GM23248 (cell line): ENCODE results near the gene ADGRG4. TPM values are rescaled to one million over a fixed set of nuclear protein-coding genes. Genes with fewer than 3 reads are reported as not detected.

Source experiments
- DNase-seq: peaks from one replicate; pipeline ENCODE4 v3.0.0-alpha.2; 2015
- H2AFZ ChIP-seq: fragments of 200-600 bp; sonication (generic); 2 replicates; pipeline ENCODE4 v1.6.1; 2016; ENCODE audit warnings: antibody characterized with exemption
- H3F3A ChIP-seq: fragments of 200-600 bp; sonication (generic); 2 replicates; pipeline ENCODE4 v1.6.1; 2016; ENCODE audit warnings: mild to moderate bottlenecking, antibody characterized with exemption, mixed run types; ENCODE audit not compliant: insufficient read depth
- H3K27ac ChIP-seq: fragments of 200-600 bp; sonication (generic); 2 replicates; pipeline ENCODE4 v1.5.1; 2016; ENCODE audit warnings: mild to moderate bottlenecking
- H3K27me3 ChIP-seq: fragments of 200-600 bp; sonication (generic); replicated peaks from 2 replicates; pipeline ENCODE4 v1.6.1; 2016; ENCODE audit warnings: mild to moderate bottlenecking; ENCODE audit not compliant: insufficient read depth
- H3K36me3 ChIP-seq: fragments of 200-600 bp; sonication (generic); 2 replicates; pipeline ENCODE4 v1.6.1; 2016; ENCODE audit warnings: low read depth, mild to moderate bottlenecking
- H3K4me1 ChIP-seq: fragments of 200-600 bp; sonication (generic); 2 replicates; pipeline ENCODE4 v1.6.1; 2016; ENCODE audit warnings: mild to moderate bottlenecking; ENCODE audit not compliant: insufficient read depth
- H3K4me2 ChIP-seq: fragments of 200-600 bp; sonication (generic); one replicate; pipeline ENCODE4 v1.6.1; 2016; ENCODE audit warnings: mild to moderate bottlenecking; ENCODE audit not compliant: unreplicated experiment
- H3K4me3 ChIP-seq: fragments of 200-600 bp; sonication (generic); 2 replicates; pipeline ENCODE4 v1.5.1; 2016; ENCODE audit warnings: mild to moderate bottlenecking
- H3K79me2 ChIP-seq: fragments of 200-600 bp; sonication (generic); 2 replicates; pipeline ENCODE4 v1.6.1; 2016; ENCODE audit warnings: mild to moderate bottlenecking; ENCODE audit not compliant: insufficient read depth
- H3K9ac ChIP-seq: fragments of 200-600 bp; sonication (generic); 2 replicates; pipeline ENCODE4 v1.6.1; 2016; ENCODE audit warnings: mild to moderate bottlenecking
- H3K9me2 ChIP-seq: fragments of 200-600 bp; sonication (generic); 2 replicates; pipeline ENCODE4 v1.6.1; 2016; ENCODE audit warnings: mixed run types, mild to moderate bottlenecking, moderate library complexity; ENCODE audit not compliant: insufficient read depth
- H3K9me3 ChIP-seq: fragments of 200-600 bp; sonication (generic); one replicate; pipeline ENCODE4 v1.6.1; 2017; ENCODE audit warnings: low read depth
- H4K20me1 ChIP-seq: fragments of 200-600 bp; sonication (generic); 2 replicates; pipeline ENCODE4 v1.6.0; 2016; ENCODE audit not compliant: insufficient read depth
- EZH2 ChIP-seq: fragments of 200-600 bp; sonication (generic); IDR thresholded peaks from 2 replicates; pipeline ENCODE4 v1.6.1; 2018; ENCODE audit warnings: antibody characterized with exemption, mild to moderate bottlenecking; ENCODE audit not compliant: insufficient read depth, poor library complexity, severe bottlenecking
- EZH2phosphoT487 ChIP-seq: fragments of 200-600 bp; sonication (generic); IDR thresholded peaks from 2 replicates; pipeline ENCODE4 v1.6.1; 2018; ENCODE audit warnings: antibody characterized with exemption, moderate library complexity, mild to moderate bottlenecking, low read depth; ENCODE audit not compliant: insufficient read depth
- WGBS, 2 experiments: methylation state at CpG; one replicate each; pipeline ENCODE4 v1.1.6; 2015 to 2017; ENCODE audit warnings: low lambda C conversion rate in 2 of 2, low coverage in 1 of 2; ENCODE audit errors: missing lambda C conversion rate in 2 of 2; 5-methylcytosine and 5-hydroxymethylcytosine counted together
- in situ Hi-C: fragments of 300-500 bp; cut with MboI; formaldehyde crosslinking; loops from 2 replicates; pipeline ENCODE4 v1.15.0; 2020
- polyA plus RNA-seq: library from polyadenylated mRNA; unstranded; fragments of >200 nt; fragmentation: Nextera tagmentation; extraction: Ambion mirVana; gene quantifications from 2 replicates; pipeline ENCODE4 v1.2.1, GENCODE V29; 2016
- total RNA-seq: library from RNA; depleted of rRNA; stranded (reverse); fragments of >200 nt; shearing (Covaris generic); gene quantifications from 2 replicates; pipeline ENCODE4 v1.2.3, GENCODE V29; 2014

The ADGRG4 gene
- total and polyA plus RNA-seq, 2 experiments from 2014 or later = not detected

GRCh38 chrX:136258951-136259350 lies 41.8 kb upstream of the ADGRG4 start:
- in situ Hi-C loops = loop anchor here (25.0 kb wide), 1 partner anchor 222 kb away; no protein-coding TSS in a partner anchor
- Histone ChIP-seq H3K27ac (peak overlapping the region; percentile 88), H3K9ac (no peak overlapping the region), H3K79me2 (no peaks in the 10 kb centered on the region), H2AFZ (no peak overlapping the region), H4K20me1 (no peaks in the 10 kb centered on the region), H3K4me3 (no peak overlapping the region), H3K27me3 (no peaks in the 10 kb centered on the region), H3K36me3 (no peaks in the 10 kb centered on the region), H3K9me3 (no peaks in the 10 kb centered on the region), H3K9me2 (no peaks in the 10 kb centered on the region), H3K4me1 (peaks cover 32% of the 10 kb centered on the region), H3K4me2 (no peak overlapping the region), H3F3A (peaks cover 19% of the 10 kb centered on the region)
- WGBS, 2 experiments = 27 to 57% methylated on average over 1 of the region's 1 CpG
- no peak for DNase-seq
- no peak for TF ChIP-seq EZH2phosphoT487
- TF ChIP-seq EZH2 = no peak

- Histone ChIP-seq H3K79me2 (no peaks in the 10 kb centered on the region), H3K4me2 (peak overlapping the region; percentile 53), H3K27me3 (no peaks in the 10 kb centered on the region), H3K27ac (peak overlapping the region; percentile 88), H3K9me3 (no peaks in the 10 kb centered on the region), H3K36me3 (no peaks in the 10 kb centered on the region), H3K4me1 (peaks cover 32% of the 10 kb centered on the region), H3K9me2 (no peaks in the 10 kb centered on the region), H3F3A (peaks cover 19% of the 10 kb centered on the region), H3K9ac (peak overlapping the region; percentile 40; the same call in 1 of the 2 replicates), H4K20me1 (no peaks in the 10 kb centered on the region), H3K4me3 (no peak overlapping the region), H2AFZ (no peak overlapping the region)
- 0 to 3% methylated on average over 4 of the region's 4 CpGs for WGBS, 2 experiments
- in situ Hi-C loops = loop anchor here (25.0 kb wide), 1 partner anchor 222 kb away; no protein-coding TSS in a partner anchor
- peak; percentile 73 for DNase-seq
- TF ChIP-seq EZH2phosphoT487 (no peak), EZH2 (no peak)
These were observed 41.2 kb upstream of the ADGRG4 start for GRCh38 chrX:136259543-136259942.

- H3F3A ChIP-seq = peaks cover 19% of the 10 kb centered on the region
- peak overlapping the region; percentile 41; the same call in 1 of the 2 replicates for H3K9ac ChIP-seq
- no peaks in the 10 kb centered on the region for H3K27me3 ChIP-seq
- TF ChIP-seq EZH2phosphoT487 (no peak), EZH2 (no peak)
- peak overlapping the region; percentile 53 for H3K4me2 ChIP-seq
- peak overlapping the region; percentile 88 for H3K27ac ChIP-seq
- H3K36me3 ChIP-seq = no peaks in the 10 kb centered on the region
- H2AFZ ChIP-seq = no peak overlapping the region
- H3K9me2 ChIP-seq = no peaks in the 10 kb centered on the region
- H3K4me3 ChIP-seq = no peak overlapping the region
- in situ Hi-C loops = loop anchor here (25.0 kb wide), 1 partner anchor 223 kb away; no protein-coding TSS in a partner anchor
- no peaks in the 10 kb centered on the region for H3K9me3 ChIP-seq
- H4K20me1 ChIP-seq = no peaks in the 10 kb centered on the region
- H3K4me1 ChIP-seq = peaks cover 30% of the 10 kb centered on the region
- peak; percentile 82 for DNase-seq
- H3K79me2 ChIP-seq = no peaks in the 10 kb centered on the region
These were observed 40.0 kb upstream of the ADGRG4 start for GRCh38 chrX:136260776-136261175.

- Histone ChIP-seq H3K4me2 (peak overlapping the region; percentile 48), H3K9me2 (no peaks in the 10 kb centered on the region), H3K9ac (peak overlapping the region; percentile 41; the same call in 1 of the 2 replicates), H3F3A (peaks cover 19% of the 10 kb centered on the region), H3K4me3 (no peak overlapping the region), H4K20me1 (no peaks in the 10 kb centered on the region), H3K79me2 (no peaks in the 10 kb centered on the region), H3K36me3 (no peaks in the 10 kb centered on the region), H3K27ac (peak overlapping the region; percentile 88), H3K4me1 (peaks cover 30% of the 10 kb centered on the region), H2AFZ (no peak overlapping the region), H3K9me3 (no peaks in the 10 kb centered on the region), H3K27me3 (no peaks in the 10 kb centered on the region)
- peak; percentile 34 for DNase-seq
- no peak for TF ChIP-seq EZH2
- no peak for TF ChIP-seq EZH2phosphoT487
- in situ Hi-C loops = loop anchor here (25.0 kb wide), 1 partner anchor 224 kb away; no protein-coding TSS in a partner anchor
- WGBS, 2 experiments = 79 to 81% methylated on average over 7 of the region's 7 CpGs
These were observed 39.4 kb upstream of the ADGRG4 start for GRCh38 chrX:136261321-136261720.

DNA sequence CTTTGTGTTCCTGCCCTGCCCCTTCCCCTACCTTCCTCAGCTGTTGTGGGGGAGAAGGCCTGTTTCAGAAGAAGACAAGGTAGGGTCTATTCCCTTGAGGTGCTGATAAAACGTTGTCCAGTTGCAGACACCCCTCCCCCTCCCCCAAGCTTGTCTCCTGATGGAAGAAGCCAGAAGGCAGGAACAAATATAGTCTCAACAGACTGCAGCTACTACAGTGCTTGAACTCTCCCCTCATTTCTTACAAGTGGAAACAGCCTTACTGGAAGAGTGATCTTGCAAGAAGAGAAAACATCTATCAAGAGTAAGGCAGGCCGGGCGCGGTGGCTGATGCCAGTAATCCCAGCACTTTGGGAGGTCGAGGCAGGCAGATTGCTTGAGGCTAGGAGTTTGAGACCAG lies 38.5 kb upstream of the ADGRG4 start:
- Histone ChIP-seq H3F3A (peaks cover 19% of the 10 kb centered on the region), H4K20me1 (no peaks in the 10 kb centered on the region), H3K4me2 (no peak overlapping the region), H2AFZ (no peak overlapping the region), H3K9me3 (no peaks in the 10 kb centered on the region), H3K9me2 (no peaks in the 10 kb centered on the region), H3K4me3 (no peak overlapping the region), H3K27me3 (no peaks in the 10 kb centered on the region), H3K9ac (no peak overlapping the region), H3K36me3 (no peaks in the 10 kb centered on the region), H3K27ac (no peak overlapping the region), H3K4me1 (peaks cover 30% of the 10 kb centered on the region), H3K79me2 (no peaks in the 10 kb centered on the region)
- in situ Hi-C loops = loop anchor here (25.0 kb wide), 1 partner anchor 225 kb away; no protein-coding TSS in a partner anchor
- no peak for DNase-seq
- 91 to 93% methylated on average over 5 of the region's 5 CpGs for WGBS, 2 experiments
- TF ChIP-seq EZH2phosphoT487 (no peak), EZH2 (no peak)
